Upper lobe of right lung (tissue), 1 donor: Measurements from ENCODE around the gene GXYLT2. TPM values are rescaled to one million over a fixed set of nuclear protein-coding genes. Genes with fewer than 3 reads are reported as not detected.
A peak's percentile ranks its signal among the peaks of the same experiment; 100 is the strongest.

Experiments
- ATAC-seq: fragments of 200-7000 bp; cut with Tn5 transposase; one replicate; pipeline ENCODE4 v1.9.1; 2020; ENCODE audit warnings: mild to moderate bottlenecking, moderate library complexity
- DNase-seq: peaks from one replicate; pipeline ENCODE4 v3.0.0-alpha.2; 2020
- H3K27ac ChIP-seq: fragments of 200-600 bp; one replicate; pipeline ENCODE4 v1.8.0; 2022
- H3K27me3 ChIP-seq: fragments of 200-600 bp; one replicate; pipeline ENCODE4 v1.8.0; 2022; ENCODE audit warnings: mild to moderate bottlenecking
- H3K36me3 ChIP-seq: fragments of 200-600 bp; one replicate; pipeline ENCODE4 v1.8.0; 2022
- H3K4me1 ChIP-seq: fragments of 200-600 bp; one replicate; pipeline ENCODE4 v1.8.0; 2022
- H3K4me3 ChIP-seq: fragments of 200-600 bp; one replicate; pipeline ENCODE4 v1.8.0; 2022; ENCODE audit warnings: mild to moderate bottlenecking
- H3K9me3 ChIP-seq: fragments of 200-600 bp; one replicate; pipeline ENCODE4 v1.8.0; 2022
- CTCF ChIP-seq: fragments of 200-600 bp; IDR thresholded peaks from one replicate; pipeline ENCODE4 v1.8.0; 2022; ENCODE audit warnings: antibody characterized with exemption
- intact Hi-C: fragments of 100-400 bp; cut with DNase I; formaldehyde crosslinking; loops from one replicate; pipeline ENCODE4 v1.11.0; 2022
- total RNA-seq: library from RNA; stranded (reverse); fragmentation: NEBNext Ultra II Directional; extraction: Animal tissue kit (Norgen Biotek cat#: 25700); gene quantifications from one replicate; pipeline ENCODE4 v1.2.1, GENCODE V29; 2021
- donor health status: DM: no; HTN: yes; CAD: no; lungs with severe emphysema.

The GXYLT2 gene
- total RNA-seq, 1 donor from 2014 or later: 8.4 TPM

GRCh38 chr3:72890166-72890925, 2.5 kb downstream of the GXYLT2 start:
- TF ChIP-seq CTCF: no peak
- no peak for DNase-seq
- H3K27ac ChIP-seq: no peak overlapping the region
- H3K36me3 ChIP-seq: no peaks in the 10 kb centered on the region
- H3K9me3 ChIP-seq: no peaks in the 10 kb centered on the region
- intact Hi-C loops: no loop called here
- H3K27me3 ChIP-seq: peaks cover 5% of the 10 kb centered on the region
- ATAC-seq: no peak
- peaks cover 7% of the 10 kb centered on the region for H3K4me1 ChIP-seq
- no peak overlapping the region for H3K4me3 ChIP-seq

- ATAC-seq: peak; percentile 23
- Histone ChIP-seq H3K4me3 (no peak overlapping the region), H3K27ac (peak overlapping the region; percentile 53)
Observed at GRCh38 chr3:72891053-72891855, 3.4 kb downstream of the GXYLT2 start.

GRCh38 chr3:72892081-72892775, 4.4 kb downstream of the GXYLT2 start:
- no peak overlapping the region for H3K4me3 ChIP-seq
- H3K36me3 ChIP-seq: no peaks in the 10 kb centered on the region
- no peaks in the 10 kb centered on the region for H3K9me3 ChIP-seq
- no peak for TF ChIP-seq CTCF
- H3K27me3 ChIP-seq: peaks cover 4% of the 10 kb centered on the region
- ATAC-seq (no peak), DNase-seq (no peak)
- H3K4me1 ChIP-seq: peaks cover 10% of the 10 kb centered on the region
- intact Hi-C loops: no loop called here
- H3K27ac ChIP-seq: peak overlapping the region; percentile 53

More at GRCh38 chr3:72891053-72891855, 3.4 kb downstream of the GXYLT2 start:
- no peak for DNase-seq
- H3K36me3 ChIP-seq: no peaks in the 10 kb centered on the region
- H3K4me1 ChIP-seq: peaks cover 7% of the 10 kb centered on the region
- peaks cover 5% of the 10 kb centered on the region for H3K27me3 ChIP-seq
- no peaks in the 10 kb centered on the region for H3K9me3 ChIP-seq
- intact Hi-C loops: no loop called here
- TF ChIP-seq CTCF: no peak

- intact Hi-C loops: no loop called here
- Histone ChIP-seq H3K4me1 (peaks cover 7% of the 10 kb centered on the region), H3K4me3 (no peak overlapping the region), H3K27ac (no peak overlapping the region), H3K27me3 (no peaks in the 10 kb centered on the region), H3K36me3 (no peaks in the 10 kb centered on the region), H3K9me3 (no peaks in the 10 kb centered on the region)
- peak; percentile 20 for TF ChIP-seq CTCF
- ATAC-seq (no peak), DNase-seq (no peak)
Observed at GRCh38 chr3:72892870-72893269, 5.0 kb downstream of the GXYLT2 start.

- Histone ChIP-seq H3K36me3 (no peaks in the 10 kb centered on the region), H3K9me3 (no peaks in the 10 kb centered on the region), H3K4me3 (no peak overlapping the region), H3K4me1 (peaks cover 7% of the 10 kb centered on the region), H3K27me3 (no peaks in the 10 kb centered on the region), H3K27ac (no peak overlapping the region)
- TF ChIP-seq CTCF: no peak
- intact Hi-C loops: no loop called here
- no peak for DNase-seq
- peak; percentile 45 for ATAC-seq
Observed at GRCh38 chr3:72894976-72895552, 7.2 kb downstream of the GXYLT2 start.
